ENCODE measurements around the gene ESR1. TPM values are rescaled to one million over a fixed set of nuclear protein-coding genes. Genes with fewer than 3 reads are reported as not detected.

ESR1 gene
- total and polyA plus RNA-seq, 9 of the 15 experiments (the other 6 are each of a cell fraction or from before 2014, with no cell fraction given): 0.03 to 0.27 (median 0.08) TPM; not detected in 1

DNA sequence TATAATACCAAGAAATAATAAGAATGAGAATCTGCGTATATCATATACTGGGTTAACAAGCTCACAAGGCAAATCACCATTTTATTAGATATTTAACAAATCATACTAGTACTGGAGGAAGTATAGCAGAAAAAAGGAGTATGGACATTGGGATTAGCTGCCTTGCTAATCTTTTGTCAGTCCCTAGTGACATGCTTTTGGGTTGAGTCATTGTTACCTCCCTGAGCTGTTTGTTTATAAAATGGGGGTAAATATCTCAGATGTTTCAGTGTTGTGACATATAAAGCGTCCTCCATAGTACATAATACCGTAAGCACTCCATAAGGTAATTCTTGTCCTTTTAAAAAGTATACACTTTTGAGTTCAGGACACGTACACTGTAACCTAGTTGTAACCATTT is 107.0 kb downstream of the ESR1 start:
- in situ Hi-C loops (cut with MboI): loop anchor here (10.0 kb wide), 1 partner anchor 50 kb away; no protein-coding TSS in a partner anchor
- H3K4me3 ChIP-seq: no peak overlapping the region
- no peak overlapping the region for H3K4me2 ChIP-seq (ENCODE audit: insufficient read depth, low read length)

More for the DNA sequence above, 107.0 kb downstream of the ESR1 start:
- H3K79me2 ChIP-seq (ENCODE audit: control insufficient read depth, insufficient read depth, low read length): no peaks in the 10 kb centered on the region
- no TSS peak for BruUV-seq (replicated peaks)
- DNase-seq (ENCODE audit: extremely low read depth in 1 of 4, low spot score in 3 of 4) (no peak), FAIRE-seq (no peak), ATAC-seq (no peak)
- H3K9me3 ChIP-seq (replicated peaks; ENCODE audit: control insufficient read depth, insufficient read depth, low read depth, low read length): no peaks in the 10 kb centered on the region
- no peaks in the 10 kb centered on the region for H4K20me1 ChIP-seq (replicated peaks; ENCODE audit: control insufficient read depth, insufficient read depth, low read length)
- H2AFZ ChIP-seq (ENCODE audit: low read depth, low read length): no peak overlapping the region
- intact Hi-C loops (cut with micrococcal nuclease): no loop called here
- no peaks in the 10 kb centered on the region for H3K36me3 ChIP-seq (ENCODE audit: control insufficient read depth, insufficient read depth, low read length)
- CTCF ChIA-PET (ENCODE audit: low intra/inter-chr PET ratio): no interaction called here
- H3K9ac ChIP-seq (ENCODE audit: insufficient read depth in 1 of 2, low read depth in 2 of 2, low read length in 2 of 2): no peak overlapping the region
- TF ChIP-seq SRSF1 (IDR thresholded peaks at IDR 0.05; ENCODE audit: low read depth, low read length) (no peak), RBM39 (optimal IDR thresholded peaks at IDR 0.05; ENCODE audit: low read depth, low read length) (no peak), RUNX1 (IDR thresholded peaks at IDR 0.05; ENCODE audit: low read depth) (no peak), RBBP5 (IDR thresholded peaks at IDR 0.05; ENCODE audit: borderline replicate concordance, insufficient read depth, low read length, poor library complexity, severe bottlenecking) (no peak), MCM3 (IDR thresholded peaks at IDR 0.05) (no peak), GATAD2A (IDR thresholded peaks at IDR 0.05) (no peak), ZNF224 (CRISPR knock-in tag; IDR thresholded peaks at IDR 0.05) (no peak), SP1 (CRISPR knock-in tag; IDR thresholded peaks at IDR 0.05) (no peak), CREM (IDR thresholded peaks at IDR 0.05; ENCODE audit: low read depth) (no peak), XRCC3 (IDR thresholded peaks at IDR 0.05) (no peak), POLR3A (IDR thresholded peaks at IDR 0.05; ENCODE audit: borderline replicate concordance, extremely low read depth, insufficient read depth, insufficient read length) (no peak), SMAD2 (IDR thresholded peaks at IDR 0.05; ENCODE audit: low read depth, low read length) (no peak)
- TF ChIP-seq, protein P1, sequence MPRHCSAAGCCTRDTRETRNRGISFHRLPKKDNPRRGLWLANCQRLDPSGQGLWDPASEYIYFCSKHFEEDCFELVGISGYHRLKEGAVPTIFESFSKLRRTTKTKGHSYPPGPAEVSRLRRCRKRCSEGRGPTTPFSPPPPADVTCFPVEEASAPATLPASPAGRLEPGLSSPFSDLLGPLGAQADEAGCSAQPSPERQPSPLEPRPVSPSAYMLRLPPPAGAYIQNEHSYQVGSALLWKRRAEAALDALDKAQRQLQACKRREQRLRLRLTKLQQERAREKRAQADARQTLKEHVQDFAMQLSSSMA (CRISPR knock-in tag; IDR thresholded peaks at IDR 0.05): no peak
- TF ChIP-seq, protein P2, sequence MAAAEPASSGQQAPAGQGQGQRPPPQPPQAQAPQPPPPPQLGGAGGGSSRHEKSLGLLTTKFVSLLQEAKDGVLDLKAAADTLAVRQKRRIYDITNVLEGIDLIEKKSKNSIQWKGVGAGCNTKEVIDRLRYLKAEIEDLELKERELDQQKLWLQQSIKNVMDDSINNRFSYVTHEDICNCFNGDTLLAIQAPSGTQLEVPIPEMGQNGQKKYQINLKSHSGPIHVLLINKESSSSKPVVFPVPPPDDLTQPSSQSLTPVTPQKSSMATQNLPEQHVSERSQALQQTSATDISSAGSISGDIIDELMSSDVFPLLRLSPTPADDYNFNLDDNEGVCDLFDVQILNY (CRISPR knock-in tag; IDR thresholded peaks at IDR 0.05): no peak
- TF ChIP-seq, protein P3, sequence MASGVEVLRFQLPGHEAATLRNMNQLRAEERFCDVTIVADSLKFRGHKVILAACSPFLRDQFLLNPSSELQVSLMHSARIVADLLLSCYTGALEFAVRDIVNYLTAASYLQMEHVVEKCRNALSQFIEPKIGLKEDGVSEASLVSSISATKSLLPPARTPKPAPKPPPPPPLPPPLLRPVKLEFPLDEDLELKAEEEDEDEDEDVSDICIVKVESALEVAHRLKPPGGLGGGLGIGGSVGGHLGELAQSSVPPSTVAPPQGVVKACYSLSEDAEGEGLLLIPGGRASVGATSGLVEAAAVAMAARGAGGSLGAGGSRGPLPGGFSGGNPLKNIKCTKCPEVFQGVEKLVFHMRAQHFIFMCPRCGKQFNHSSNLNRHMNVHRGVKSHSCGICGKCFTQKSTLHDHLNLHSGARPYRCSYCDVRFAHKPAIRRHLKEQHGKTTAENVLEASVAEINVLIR (CRISPR knock-in tag; IDR thresholded peaks at IDR 0.05): no peak
- no peak overlapping the region for H3K27ac ChIP-seq (ENCODE audit: extremely low read depth, low read depth, low read length)
- no peaks in the 10 kb centered on the region for H3K27me3 ChIP-seq (ENCODE audit: control insufficient read depth in 2 of 2, insufficient read depth in 2 of 2, low read length in 2 of 2)
- 1% methylated on average over 4 of the region's 4 CpGs for WGBS (ENCODE audit: insufficient coverage, low coverage, missing lambda C conversion rate)
- no peaks in the 10 kb centered on the region for H3K9me1 ChIP-seq (ENCODE audit: control insufficient read depth, insufficient read depth, low read length)
- POLR2A ChIA-PET: no interaction called here
- H3K4me1 ChIP-seq (replicated peaks in 1 of 2; ENCODE audit: control insufficient read depth in 2 of 2, insufficient read depth in 2 of 2, low read length in 2 of 2): no peaks in the 10 kb centered on the region
